ENCODE data around the gene ARHGAP15. TPM values are rescaled to one million over a fixed set of nuclear protein-coding genes. Genes with fewer than 3 reads are reported as not detected.
A peak's percentile ranks its signal among the peaks of the same experiment; 100 is the strongest.

Gene ARHGAP15
- total RNA-seq, 1 donor from 2014 or later: 7.0 TPM

DNA sequence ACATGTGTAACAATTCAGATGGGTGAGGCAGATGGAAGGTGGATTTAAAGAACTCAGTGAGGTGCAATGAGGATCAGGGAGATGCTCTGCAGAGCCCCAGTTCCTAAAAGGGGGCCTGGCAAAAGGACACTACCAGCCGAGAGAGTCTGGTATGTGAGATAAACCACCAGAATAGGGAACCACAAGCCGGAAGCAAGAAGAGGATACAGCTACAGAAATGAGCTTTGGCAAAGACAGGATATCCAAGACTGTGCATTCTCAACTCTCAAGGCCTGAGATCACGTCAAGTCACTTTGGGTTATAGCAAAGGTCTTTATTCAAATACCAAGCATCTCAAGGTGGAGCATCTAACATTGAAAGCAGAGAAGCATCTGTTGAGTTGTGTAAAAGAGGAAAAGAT is 293.5 kb downstream of the ARHGAP15 start:
- Histone ChIP-seq H3K36me3 (no peaks in the 10 kb centered on the region), H3K9me3 (replicated peaks) (no peaks in the 10 kb centered on the region), H3K4me1 (no peaks in the 10 kb centered on the region), H3K27ac (replicated peaks) (no peak overlapping the region), H3K4me3 (no peak overlapping the region), H3K27me3 (ENCODE audit: low read depth) (no peaks in the 10 kb centered on the region)
- TF ChIP-seq, protein P1, sequence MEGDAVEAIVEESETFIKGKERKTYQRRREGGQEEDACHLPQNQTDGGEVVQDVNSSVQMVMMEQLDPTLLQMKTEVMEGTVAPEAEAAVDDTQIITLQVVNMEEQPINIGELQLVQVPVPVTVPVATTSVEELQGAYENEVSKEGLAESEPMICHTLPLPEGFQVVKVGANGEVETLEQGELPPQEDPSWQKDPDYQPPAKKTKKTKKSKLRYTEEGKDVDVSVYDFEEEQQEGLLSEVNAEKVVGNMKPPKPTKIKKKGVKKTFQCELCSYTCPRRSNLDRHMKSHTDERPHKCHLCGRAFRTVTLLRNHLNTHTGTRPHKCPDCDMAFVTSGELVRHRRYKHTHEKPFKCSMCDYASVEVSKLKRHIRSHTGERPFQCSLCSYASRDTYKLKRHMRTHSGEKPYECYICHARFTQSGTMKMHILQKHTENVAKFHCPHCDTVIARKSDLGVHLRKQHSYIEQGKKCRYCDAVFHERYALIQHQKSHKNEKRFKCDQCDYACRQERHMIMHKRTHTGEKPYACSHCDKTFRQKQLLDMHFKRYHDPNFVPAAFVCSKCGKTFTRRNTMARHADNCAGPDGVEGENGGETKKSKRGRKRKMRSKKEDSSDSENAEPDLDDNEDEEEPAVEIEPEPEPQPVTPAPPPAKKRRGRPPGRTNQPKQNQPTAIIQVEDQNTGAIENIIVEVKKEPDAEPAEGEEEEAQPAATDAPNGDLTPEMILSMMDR (IDR thresholded peaks at IDR 0.05; ENCODE audit: borderline replicate concordance): no peak
- DNase-seq: no peak
- intact Hi-C loops (cut with micrococcal nuclease): no loop called here

DNA sequence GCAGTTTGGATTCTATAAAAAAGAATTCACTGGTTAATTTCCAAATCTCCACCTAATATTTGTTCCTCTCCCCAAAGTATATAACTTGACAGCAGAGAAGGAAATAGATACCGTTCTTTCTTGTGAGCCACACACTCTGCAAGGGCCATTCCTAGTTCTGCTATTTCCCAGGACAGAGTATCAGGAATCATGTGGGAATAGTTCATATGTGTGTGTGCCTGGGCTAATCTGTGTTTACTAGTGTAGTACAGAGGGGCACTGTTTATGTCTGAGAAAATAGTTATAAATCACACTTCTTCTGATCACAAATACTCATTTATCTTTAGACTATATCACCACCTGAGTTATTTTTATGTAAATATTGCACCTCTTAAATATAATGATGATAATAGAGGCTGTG is 296.7 kb downstream of the ARHGAP15 start:
- no peak overlapping the region for H3K4me3 ChIP-seq
- TF ChIP-seq, protein P1 (IDR thresholded peaks at IDR 0.05; ENCODE audit: borderline replicate concordance): no peak
- H3K9me3 ChIP-seq (replicated peaks): no peaks in the 10 kb centered on the region
- no peak for DNase-seq
- intact Hi-C loops (cut with micrococcal nuclease): no loop called here
- no peak overlapping the region for H3K27ac ChIP-seq (replicated peaks)
- no peaks in the 10 kb centered on the region for H3K27me3 ChIP-seq (ENCODE audit: low read depth)
- H3K4me1 ChIP-seq: no peaks in the 10 kb centered on the region
- no peaks in the 10 kb centered on the region for H3K36me3 ChIP-seq

DNA sequence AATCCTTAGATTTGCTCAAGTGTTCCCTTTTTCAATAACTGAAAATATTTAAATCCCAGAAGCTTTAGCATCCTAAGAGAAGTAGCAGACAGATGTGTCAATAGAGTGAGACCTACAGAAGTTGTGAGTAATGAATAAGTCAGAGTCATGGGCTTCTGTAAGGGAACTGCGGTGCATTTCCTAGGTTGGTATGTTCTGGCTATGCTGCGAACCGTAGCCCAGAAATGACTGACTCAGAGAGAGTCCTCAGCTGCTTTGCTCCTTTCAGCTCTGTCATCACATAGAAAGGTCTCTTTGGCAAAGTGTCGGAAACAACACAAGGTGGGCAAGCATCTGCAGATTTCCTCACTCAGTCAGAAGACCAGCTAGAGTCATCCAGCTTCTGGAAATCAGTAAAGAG is 297.1 kb downstream of the ARHGAP15 start:
- Histone ChIP-seq H3K36me3 (no peaks in the 10 kb centered on the region), H3K9me3 (replicated peaks) (no peaks in the 10 kb centered on the region), H3K4me3 (no peak overlapping the region), H3K27me3 (ENCODE audit: low read depth) (no peaks in the 10 kb centered on the region), H3K27ac (replicated peaks) (no peak overlapping the region), H3K4me1 (peaks cover under 1% of the 10 kb centered on the region)
- DNase-seq: no peak
- intact Hi-C loops (cut with micrococcal nuclease): no loop called here
- TF ChIP-seq, protein P1 (IDR thresholded peaks at IDR 0.05; ENCODE audit: borderline replicate concordance): no peak

DNA sequence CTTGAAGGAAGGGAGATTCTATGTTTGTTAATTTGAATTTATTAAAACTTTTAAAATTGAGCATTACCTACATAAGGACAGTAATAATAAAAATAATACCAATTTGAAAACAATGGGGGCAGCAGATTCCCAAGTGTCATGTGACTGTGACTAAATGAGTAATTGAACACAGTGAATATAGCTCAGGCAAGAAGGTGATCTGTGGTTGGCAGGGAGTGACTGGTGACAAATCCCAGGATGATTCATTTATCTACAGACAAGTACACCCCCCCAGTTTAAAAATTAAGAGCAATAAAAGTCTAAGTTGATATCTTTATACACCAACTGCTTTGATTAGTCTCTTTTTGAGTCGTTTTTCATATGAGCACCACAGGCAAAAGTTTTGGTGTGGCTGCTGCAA is 299.5 kb downstream of the ARHGAP15 start:
- no peak for DNase-seq
- H3K36me3 ChIP-seq: no peaks in the 10 kb centered on the region
- no peak overlapping the region for H3K27ac ChIP-seq (replicated peaks)
- no peak overlapping the region for H3K4me3 ChIP-seq
- TF ChIP-seq, protein P1 (IDR thresholded peaks at IDR 0.05; ENCODE audit: borderline replicate concordance): no peak
- intact Hi-C loops (cut with micrococcal nuclease): no loop called here
- peaks cover 3% of the 10 kb centered on the region for H3K4me1 ChIP-seq
- H3K9me3 ChIP-seq (replicated peaks): no peaks in the 10 kb centered on the region
- no peaks in the 10 kb centered on the region for H3K27me3 ChIP-seq (ENCODE audit: low read depth)

DNA sequence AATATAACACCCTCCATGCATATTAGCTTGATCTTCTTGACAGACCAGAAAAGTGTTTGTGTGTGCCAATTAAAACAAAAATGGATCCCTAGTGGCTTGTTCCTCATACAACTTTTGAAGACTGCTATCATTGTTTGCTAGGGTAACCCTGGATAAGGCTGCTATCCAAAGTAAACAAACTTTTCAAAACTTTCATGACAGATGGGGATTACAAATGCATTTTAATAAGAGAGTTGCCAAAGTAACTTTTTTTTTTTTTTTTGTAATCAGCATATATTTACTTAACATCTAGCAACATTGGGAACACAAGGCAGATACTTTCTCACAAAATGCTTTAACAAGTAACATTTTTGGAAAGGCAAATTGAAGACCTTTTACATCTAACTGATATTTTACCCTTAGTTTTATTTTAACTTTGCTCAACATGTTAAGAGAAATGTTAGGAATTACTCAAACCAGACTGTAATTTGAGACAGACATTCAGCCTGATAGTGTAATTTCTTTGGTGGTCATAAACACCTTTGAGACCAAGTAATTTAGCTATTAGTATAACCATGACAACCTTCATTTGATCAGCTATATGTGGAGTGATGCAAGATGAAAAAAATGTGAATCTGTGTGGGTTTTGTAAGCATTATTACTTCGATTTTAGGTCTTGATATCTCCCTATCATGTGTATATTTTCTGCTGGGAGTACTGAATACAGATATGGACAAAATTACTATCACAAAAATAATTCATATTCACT is 300.9 kb downstream of the ARHGAP15 start:
- Histone ChIP-seq H3K4me1 (peaks cover 3% of the 10 kb centered on the region), H3K9me3 (replicated peaks) (no peaks in the 10 kb centered on the region), H3K27ac (replicated peaks) (peak overlapping the region; percentile 40), H3K27me3 (ENCODE audit: low read depth) (no peaks in the 10 kb centered on the region), H3K36me3 (no peaks in the 10 kb centered on the region), H3K4me3 (no peak overlapping the region)
- TF ChIP-seq, protein P1 (IDR thresholded peaks at IDR 0.05; ENCODE audit: borderline replicate concordance): no peak
- no peak for DNase-seq
- intact Hi-C loops (cut with micrococcal nuclease): no loop called here
